Erythroblast (primary cell): ENCODE data around the gene SLAIN2.

Experiments
- GATA1 ChIP-seq: IDR thresholded peaks from 2 replicates; pipeline ENCODE4 v1.6.1; 2011; ENCODE audit warnings: low read depth, mild to moderate bottlenecking, control low read depth, low read length, moderate library complexity
- POLR2A ChIP-seq: IDR thresholded peaks from 2 replicates; pipeline ENCODE4 v1.6.1; 2011; ENCODE audit warnings: mild to moderate bottlenecking, low read length

DNA sequence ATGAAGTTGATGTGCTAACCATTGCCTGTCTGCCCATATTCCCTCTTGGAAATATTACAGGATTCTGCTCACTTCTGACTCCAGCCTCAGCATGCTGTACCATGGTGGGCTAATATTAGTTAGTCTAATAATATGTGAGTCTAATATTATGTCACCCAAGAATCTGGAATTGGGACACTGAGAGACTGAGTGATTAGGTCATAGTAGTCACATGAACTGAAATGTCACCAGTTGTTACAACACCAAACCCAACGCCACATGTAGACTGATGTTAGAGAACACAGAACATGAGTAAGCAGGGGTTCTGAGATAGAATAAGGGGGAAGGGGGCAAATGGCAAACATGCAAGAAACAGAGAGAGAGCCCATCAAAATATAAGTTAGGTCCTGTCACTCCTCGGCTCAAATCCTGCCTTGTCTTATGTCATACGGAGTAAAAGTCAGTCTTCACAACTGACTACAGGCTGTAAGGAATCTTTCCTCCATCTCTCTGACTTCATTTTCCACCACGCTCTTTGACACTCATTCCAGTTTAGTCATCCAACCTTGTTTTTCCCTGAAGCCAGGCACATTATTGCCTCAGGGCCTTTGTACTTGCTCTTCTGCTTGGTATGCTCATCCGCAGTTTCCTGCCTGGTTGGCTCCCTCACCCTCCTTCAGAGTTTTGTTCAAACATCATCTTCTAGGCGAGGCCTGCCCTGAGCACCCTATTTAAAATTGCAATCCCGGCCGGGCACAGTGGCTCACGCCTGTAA is 9.6 kb upstream of the SLAIN2 start:
- no peak for TF ChIP-seq POLR2A
- no peak for TF ChIP-seq GATA1
